ENCODE results near the gene CNKSR1. TPM values are rescaled to one million over a fixed set of nuclear protein-coding genes. Genes with fewer than 3 reads are reported as not detected.

The CNKSR1 gene, protein sequence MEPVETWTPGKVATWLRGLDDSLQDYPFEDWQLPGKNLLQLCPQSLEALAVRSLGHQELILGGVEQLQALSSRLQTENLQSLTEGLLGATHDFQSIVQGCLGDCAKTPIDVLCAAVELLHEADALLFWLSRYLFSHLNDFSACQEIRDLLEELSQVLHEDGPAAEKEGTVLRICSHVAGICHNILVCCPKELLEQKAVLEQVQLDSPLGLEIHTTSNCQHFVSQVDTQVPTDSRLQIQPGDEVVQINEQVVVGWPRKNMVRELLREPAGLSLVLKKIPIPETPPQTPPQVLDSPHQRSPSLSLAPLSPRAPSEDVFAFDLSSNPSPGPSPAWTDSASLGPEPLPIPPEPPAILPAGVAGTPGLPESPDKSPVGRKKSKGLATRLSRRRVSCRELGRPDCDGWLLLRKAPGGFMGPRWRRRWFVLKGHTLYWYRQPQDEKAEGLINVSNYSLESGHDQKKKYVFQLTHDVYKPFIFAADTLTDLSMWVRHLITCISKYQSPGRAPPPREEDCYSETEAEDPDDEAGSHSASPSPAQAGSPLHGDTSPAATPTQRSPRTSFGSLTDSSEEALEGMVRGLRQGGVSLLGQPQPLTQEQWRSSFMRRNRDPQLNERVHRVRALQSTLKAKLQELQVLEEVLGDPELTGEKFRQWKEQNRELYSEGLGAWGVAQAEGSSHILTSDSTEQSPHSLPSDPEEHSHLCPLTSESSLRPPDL
- 12.3 and 19.6 TPM in 2 replicates for total RNA-seq

DNA sequence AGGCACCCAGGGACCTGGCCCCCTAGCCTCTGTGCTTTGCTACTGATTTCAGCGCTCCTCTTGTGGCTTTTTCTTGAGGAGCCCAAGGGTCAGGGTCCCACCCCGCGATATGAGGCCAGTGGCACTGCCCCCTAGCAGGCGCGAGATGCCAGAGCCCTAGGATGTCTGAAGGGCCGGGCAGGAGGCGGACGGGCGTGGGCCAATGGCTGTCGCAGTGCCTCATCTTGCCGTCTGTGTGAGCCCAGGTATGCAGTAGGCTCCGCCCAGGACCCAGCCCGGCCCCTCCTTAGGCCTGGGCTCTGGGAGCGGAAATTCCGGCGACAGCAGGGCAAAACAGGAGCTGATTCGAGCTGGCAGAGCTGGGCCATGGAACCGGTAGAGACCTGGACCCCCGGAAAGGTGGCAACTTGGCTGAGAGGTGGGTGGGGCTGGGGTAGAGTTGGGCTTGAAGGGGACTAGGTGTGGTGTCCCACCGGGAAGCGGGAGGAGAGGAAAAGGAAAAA is at the start of gene CNKSR1:
Gene CNKSR1 (plus strand): TSS at position 310 of the 503 bp plus-strand sequence. CDS start 57 bp downstream, at position 367.

DNA sequence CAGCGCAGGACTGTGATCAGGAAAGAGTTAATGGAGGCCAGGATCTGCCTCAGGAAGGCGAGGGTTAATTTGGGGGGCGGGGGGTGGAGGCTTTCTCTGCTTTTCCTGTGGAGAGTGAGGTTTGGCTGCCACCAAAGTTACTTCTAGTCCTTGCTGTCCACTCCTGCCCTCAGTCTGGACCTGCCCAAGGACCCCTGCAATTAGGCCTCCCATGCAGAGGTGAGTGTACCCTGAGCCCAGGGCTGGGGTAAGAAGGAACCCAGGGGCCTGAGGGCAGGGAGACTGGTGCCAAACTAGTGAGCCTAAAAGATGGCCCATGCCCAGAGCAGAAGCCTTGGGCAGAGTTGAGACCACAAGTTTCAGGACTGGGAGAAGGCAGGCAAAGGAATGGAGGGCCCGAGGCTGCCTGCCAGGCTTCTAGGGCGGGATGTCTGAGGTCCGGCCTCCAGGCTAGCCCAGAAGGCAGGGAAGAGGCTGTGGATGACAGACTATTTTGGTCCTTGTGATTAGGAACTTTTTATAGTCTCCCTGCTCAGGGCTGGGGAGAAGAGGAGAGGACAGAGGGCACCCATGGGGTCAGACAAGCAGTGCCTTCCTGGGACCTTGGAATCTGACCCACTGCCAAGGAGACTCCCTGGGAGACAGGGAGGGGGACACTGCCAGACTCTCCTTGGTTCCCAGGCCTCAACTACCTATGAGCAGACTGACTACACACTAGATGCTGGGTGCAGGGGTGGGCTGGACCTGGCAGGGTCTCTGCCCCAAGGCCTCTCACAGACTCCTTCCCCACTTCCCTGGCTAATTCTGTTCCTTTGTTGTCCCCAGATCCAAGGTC is 18.2 kb upstream of the CNKSR1 start, which contains the start of gene FAM110D:
Gene FAM110D (plus strand): TSS at position 172 of the 835 bp plus-strand sequence. CDS start 2,213 bp downstream, outside the sequence.

DNA sequence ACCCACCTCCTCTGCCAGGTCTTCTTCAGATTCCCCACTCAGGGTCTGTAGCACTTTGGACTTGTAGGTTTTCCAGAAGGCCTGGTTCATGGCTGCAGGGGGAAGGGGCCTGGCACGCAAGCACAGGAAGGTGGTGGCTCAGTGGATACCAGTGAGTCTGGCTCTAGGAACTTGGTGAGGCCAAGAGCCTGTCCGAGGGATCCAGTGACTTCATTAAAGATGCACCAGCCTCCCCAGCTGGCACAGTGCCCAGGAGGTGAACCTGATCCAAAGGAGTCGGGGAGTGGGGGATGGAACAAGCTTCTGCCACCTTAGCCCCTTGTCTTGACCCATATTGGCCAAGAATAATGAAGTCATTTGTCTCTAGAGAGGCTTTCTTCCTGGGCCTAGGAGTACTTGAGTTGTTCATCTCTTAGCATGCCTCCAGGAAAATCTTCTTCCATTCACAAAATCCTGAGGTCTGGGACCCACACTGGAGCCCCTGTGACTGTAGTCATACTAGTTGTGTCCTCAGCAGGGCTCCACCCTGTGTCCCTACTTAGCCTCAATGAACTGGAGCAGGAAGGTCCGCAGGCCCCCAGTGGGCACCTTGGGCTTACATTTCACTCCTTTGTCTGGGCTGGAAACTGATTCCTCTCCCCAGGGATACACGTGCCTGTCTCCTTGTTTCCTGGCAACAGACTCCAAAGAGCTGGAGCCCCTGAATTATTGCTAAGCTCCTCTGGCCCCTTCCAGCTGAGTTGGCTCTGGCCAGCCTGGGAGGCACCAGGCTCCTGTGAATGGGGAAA is 8.7 kb upstream of the CNKSR1 start, which contains the start of gene C1orf232:
Gene C1orf232 (minus strand): TSS at position 554 of the 788 bp plus-strand sequence. CDS start 464 bp downstream, at position 90.

DNA sequence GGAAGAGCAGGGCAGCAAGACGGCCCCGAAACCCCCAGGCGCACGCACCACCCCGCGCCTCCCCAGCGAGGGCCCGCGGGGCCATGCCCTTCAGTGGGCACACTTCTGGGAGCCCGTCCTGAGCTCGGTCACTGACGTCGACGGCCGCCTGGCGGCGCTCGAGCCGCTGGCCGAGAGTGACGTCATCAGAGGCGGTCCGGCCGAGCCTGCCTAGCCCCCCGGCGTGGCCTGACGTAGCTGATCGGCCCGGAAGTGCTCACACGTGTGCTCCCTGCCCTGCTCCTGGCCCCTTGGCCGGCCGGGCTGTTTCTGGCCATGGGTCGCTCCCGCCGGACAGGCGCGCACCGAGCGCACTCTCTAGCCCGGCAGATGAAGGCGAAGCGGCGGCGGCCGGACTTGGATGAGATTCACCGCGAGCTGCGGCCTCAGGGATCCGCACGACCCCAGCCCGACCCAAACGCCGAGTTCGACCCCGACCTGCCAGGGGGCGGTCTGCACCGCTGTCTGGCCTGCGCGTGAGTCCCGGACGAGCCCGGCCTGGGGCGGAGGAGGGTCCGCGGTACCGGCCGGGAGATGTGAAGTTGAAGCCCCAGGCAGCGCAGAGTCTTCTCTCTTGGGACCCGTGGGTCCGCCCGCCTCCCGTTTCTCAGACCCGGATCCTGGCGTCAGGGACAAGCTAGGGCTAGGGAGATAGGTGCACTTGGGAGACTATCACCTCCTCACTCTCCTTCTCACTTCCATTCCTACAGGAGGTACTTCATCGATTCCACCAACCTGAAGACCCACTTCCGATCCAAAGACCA is 7.4 kb upstream of the CNKSR1 start, which contains the start of gene ZNF593:
Gene ZNF593 (plus strand): TSS at position 240 of the 803 bp plus-strand sequence. CDS start 76 bp downstream, at position 316.

DNA sequence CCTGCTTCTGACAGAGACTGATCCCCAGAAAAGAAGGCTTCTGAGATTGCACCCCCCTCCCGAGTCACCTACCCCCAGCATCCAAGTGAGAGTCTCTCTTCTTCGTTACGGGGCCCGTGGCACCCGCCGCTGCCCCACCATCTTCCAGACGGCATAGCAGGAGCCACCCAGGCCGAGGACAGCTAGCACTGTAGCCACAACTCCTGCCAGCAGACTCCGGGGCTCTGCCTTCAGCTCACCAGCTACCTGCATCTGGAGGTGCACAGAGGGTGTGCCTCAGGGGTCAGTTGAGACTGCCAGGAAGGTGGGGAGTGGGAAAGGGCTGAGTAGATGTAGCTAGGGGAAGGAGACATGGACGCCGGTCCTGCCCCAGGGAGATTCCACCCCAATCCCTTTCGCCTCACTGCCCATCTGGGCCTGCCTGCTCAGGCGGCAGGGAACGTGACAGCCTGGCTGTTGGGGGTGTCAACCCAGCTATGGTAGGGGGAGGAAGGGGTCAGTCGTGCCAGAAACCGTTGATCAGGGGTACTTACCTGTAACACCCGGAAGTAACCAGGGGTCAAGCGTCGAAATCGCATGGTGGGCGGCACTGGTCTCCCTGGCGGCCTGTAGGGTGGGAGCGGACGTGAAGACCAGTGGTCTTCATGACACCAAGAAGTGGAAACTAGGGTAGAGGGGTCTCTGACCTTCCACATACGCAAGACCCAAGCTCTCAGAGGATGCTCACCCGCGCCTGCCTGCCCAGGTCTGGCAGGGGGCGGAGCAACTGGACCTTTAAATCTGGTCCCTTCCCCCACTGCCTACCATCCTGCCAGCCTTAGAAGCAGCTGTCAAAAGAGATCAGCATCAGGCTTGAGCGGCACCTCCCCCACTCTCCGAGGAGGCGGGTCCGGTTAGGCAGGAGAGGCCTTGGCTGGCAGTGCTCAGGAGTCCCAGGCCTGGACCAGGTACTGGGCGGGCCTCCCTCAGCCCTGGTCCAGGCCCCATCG is 5.9 kb upstream of the CNKSR1 start, which contains the start of gene ZNF593OS:
Gene ZNF593OS (minus strand): TSS at position 749 of the 989 bp plus-strand sequence. CDS start 171 bp downstream, at position 578.

DNA sequence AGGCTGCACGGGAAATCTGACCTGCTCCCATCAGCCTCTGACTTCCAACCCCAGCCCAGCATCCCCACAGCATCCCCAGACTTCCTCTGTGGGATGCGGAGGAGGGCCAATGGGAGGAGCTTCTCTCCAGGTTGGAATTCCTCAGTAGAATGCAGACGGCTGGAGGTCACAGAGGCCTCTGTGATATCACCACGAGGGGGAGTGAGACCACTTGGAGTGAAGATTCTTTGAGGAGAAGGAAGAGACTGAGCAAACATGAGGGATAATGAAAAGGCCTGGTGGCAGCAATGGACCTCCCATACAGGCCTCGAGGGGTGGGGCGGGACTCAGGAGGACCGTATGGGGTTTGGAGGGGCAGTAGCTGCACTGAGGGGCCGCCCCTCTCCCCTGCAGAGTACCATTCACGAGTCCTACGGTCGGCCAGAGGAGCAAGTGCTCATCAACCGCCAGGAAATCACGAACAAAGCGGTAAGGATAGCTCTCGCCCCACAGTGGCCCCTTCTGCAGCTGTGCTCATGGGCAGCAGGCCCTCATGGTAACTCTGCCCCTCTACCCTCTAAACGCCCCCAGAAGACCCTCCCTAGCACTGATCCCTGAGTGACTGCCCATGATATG is 13.2 kb downstream of the CNKSR1 start, which contains the start of gene CATSPER4:
Gene CATSPER4 (plus strand): TSS at position 230 of the 615 bp plus-strand sequence. CDS start 26 bp downstream, at position 256.

DNA sequence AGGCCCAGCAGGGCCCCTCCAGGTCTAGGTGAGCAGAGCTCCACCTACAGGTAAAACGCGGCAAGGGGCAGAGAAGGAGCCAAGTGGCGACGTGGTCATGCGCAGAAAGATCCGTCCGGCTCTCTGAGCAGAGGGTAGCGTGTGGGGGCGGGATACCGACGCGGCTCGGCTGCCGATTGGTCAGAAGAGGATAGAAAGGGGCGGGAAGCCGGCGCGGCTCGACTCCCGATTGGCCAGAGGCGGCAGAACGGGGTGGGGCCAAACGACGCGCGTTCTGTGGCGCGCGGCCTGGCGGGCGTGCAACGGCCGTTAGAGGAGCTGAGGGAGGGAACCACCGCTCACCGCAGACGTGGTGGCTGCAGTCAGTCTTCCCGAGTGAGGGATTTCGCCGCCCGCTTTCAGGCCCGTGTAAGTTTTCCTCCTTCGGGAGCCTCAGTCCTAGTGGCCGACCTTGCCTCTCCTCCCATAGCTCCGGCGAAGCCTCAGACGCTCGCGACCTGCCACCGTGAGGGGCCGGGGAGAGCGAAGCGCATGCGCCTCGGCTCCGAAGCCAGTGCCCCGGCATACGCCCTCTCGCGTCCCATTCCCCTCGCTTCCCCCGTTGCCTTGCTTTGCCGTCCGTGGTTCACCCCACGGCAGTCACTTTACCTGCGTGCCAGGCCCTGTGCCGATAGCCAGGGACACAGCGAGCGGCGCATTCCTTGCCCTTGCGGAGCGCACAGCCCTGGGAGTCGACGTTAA is 56.8 kb downstream of the CNKSR1 start, which contains the start of gene CEP85:
Gene CEP85 (plus strand): TSS at position 298 of the 741 bp plus-strand sequence. CDS start 5,584 bp downstream, outside the sequence.

Other genes starting within 250 kb of the CNKSR1 start
- 16.4 and 29.3 TPM in 2 replicates for gene PAFAH2, start 179.4 kb upstream of the CNKSR1 start, total RNA-seq
- gene EXTL1, start 155.7 kb upstream of the CNKSR1 start, total RNA-seq: under 0.01 TPM in 1 of 2 replicates, not detected in the other
- gene SLC30A2, start 131.4 kb upstream of the CNKSR1 start, total RNA-seq: under 0.01 and 0.07 TPM in 2 replicates
- 0.07 and 0.68 TPM in 2 replicates for gene TRIM63, start 109.9 kb upstream of the CNKSR1 start, total RNA-seq
- gene PDIK1L, start 65.7 kb upstream of the CNKSR1 start, total RNA-seq: 9.0 and 9.2 TPM in 2 replicates
- gene FAM110D, start 18.4 kb upstream of the CNKSR1 start, total RNA-seq: not detected in 2 replicates
- not detected in 2 replicates for gene C1orf232, start 8.5 kb upstream of the CNKSR1 start, total RNA-seq
- 31.9 and 105 TPM in 2 replicates for gene ZNF593, start 7.6 kb upstream of the CNKSR1 start, total RNA-seq
- gene ZNF593OS, start 5.7 kb upstream of the CNKSR1 start, total RNA-seq: not detected in 2 replicates
- gene CATSPER4, start 13.1 kb downstream of the CNKSR1 start, total RNA-seq: not detected in 2 replicates
- 14.0 and 16.4 TPM in 2 replicates for gene CEP85, start 56.7 kb downstream of the CNKSR1 start, total RNA-seq
- 26.0 and 26.5 TPM in 2 replicates for gene SH3BGRL3, start 102.6 kb downstream of the CNKSR1 start, total RNA-seq
- 2.1 and 3.7 TPM in 2 replicates for gene UBXN11, start 129.1 kb downstream of the CNKSR1 start, total RNA-seq
- not detected in 2 replicates for gene CD52, start 140.5 kb downstream of the CNKSR1 start, total RNA-seq
- 52.6 and 55.7 TPM in 2 replicates for gene CRYBG2, start 176.6 kb downstream of the CNKSR1 start, total RNA-seq
- gene ZNF683, start 195.3 kb downstream of the CNKSR1 start, total RNA-seq: not detected in 2 replicates
- not detected in 2 replicates for gene LIN28A, start 233.3 kb downstream of the CNKSR1 start, total RNA-seq

Measured in nasal cavity respiratory epithelium epithelial cell of viscerocranial mucosa (primary cell).